A549 (cell line): ENCODE results near the gene TYRO3. TPM values are rescaled to one million over a fixed set of nuclear protein-coding genes. Genes with fewer than 3 reads are reported as not detected.

Experiments used
- ATAC-seq, 2 experiments: fragments of 200-7000 bp in 1 of 2; fragments of >200 bp in 1 of 2; cut with Nextera tagmentation in 1 of 2; cut with Tn5 transposase in 1 of 2; 3 replicates each; pipeline versions ENCODE4 v1.8.0 to v1.9.1; 2018 to 2020; ENCODE audit warnings: mild to moderate bottlenecking in 1 of 2, moderate library complexity in 1 of 2
- CTCF ChIA-PET: fragments of 300-600 bp; sonication (Branson Sonifier 250); formaldehyde crosslinking; extraction: SDS; loops from one replicate; lab custom pipeline; 2021; ENCODE audit warnings: antibody characterized with exemption, inconsistent platforms; lab: Yijun Ruan, JAX
- POLR2A ChIA-PET: fragments of 350-600 bp; formaldehyde crosslinking; extraction: SDS; loops from one replicate; lab custom pipeline; 2021; ENCODE audit warnings: antibody characterized with exemption, inconsistent platforms; lab: Yijun Ruan, JAX
- DNase-seq, 2 experiments: peaks; one replicate each; pipeline versions ENCODE4 v3.0.0 to v3.0.0-alpha.2; 2011 to 2016; ENCODE audit warnings: low read depth in 1 of 2, low spot score in 1 of 2
- FAIRE-seq: peaks from 2 replicates; lab custom pipeline; 2011; peaks lifted over from hg19 to GRCh38; lab: Jason Lieb, UNC
- H3K27ac ChIP-seq, 2 experiments: fragments of >200 bp; sonication (Bioruptor Twin); formaldehyde crosslinking; 3 replicates each; pipeline ENCODE4 v1.5.1; 2016 to 2017
- H3K4me1 ChIP-seq: fragments of >200 bp; sonication (Bioruptor Twin); formaldehyde crosslinking; 3 replicates; pipeline ENCODE4 v1.6.1; 2016
- H3K4me2 ChIP-seq: fragments of >200 bp; sonication (Bioruptor Twin); formaldehyde crosslinking; 3 replicates; pipeline ENCODE4 v1.6.1; 2016
- H3K4me3 ChIP-seq: fragments of >200 bp; sonication (Bioruptor Twin); formaldehyde crosslinking; 3 replicates; pipeline ENCODE4 v1.5.1; 2016
- H3K9me3 ChIP-seq: fragments of >200 bp; sonication (Bioruptor Twin); formaldehyde crosslinking; 3 replicates; pipeline ENCODE4 v1.6.1; 2016
- BHLHE40 ChIP-seq: IDR thresholded peaks from 2 replicates; pipeline ENCODE4 v1.6.1; 2012; ENCODE audit warnings: low read depth, low read length, inconsistent platforms
- CBX2 ChIP-seq: fragments of 200-600 bp; sonication (generic); IDR thresholded peaks from 2 replicates; pipeline ENCODE4 v1.6.1; 2016; ENCODE audit warnings: low read depth, mild to moderate bottlenecking, borderline replicate concordance
- CTCF ChIP-seq: fragments of >200 bp; sonication (Bioruptor Twin); formaldehyde crosslinking; IDR thresholded peaks from 3 replicates; pipeline ENCODE4 v1.5.1; 2016
- ELK1 ChIP-seq: fragments of 150-350 bp; IDR thresholded peaks from 2 replicates; pipeline ENCODE4 v1.6.1; 2014; ENCODE audit warnings: low read depth, mild to moderate bottlenecking, low read length
- EP300 ChIP-seq, 2 experiments: fragments of >200 bp; sonication (Bioruptor Twin); formaldehyde crosslinking; IDR thresholded peaks; 2 replicates in 1 of 2; 3 replicates in 1 of 2; pipeline ENCODE4 v1.6.1; 2016 to 2017
- GATA3 ChIP-seq: IDR thresholded peaks from 2 replicates; pipeline ENCODE4 v1.6.1; 2012; ENCODE audit warnings: borderline replicate concordance
- HMGXB4 ChIP-seq: fragments of 250-450 bp; sonication (Bioruptor Pico); IDR thresholded peaks from 2 replicates; pipeline ENCODE4 v1.5.0; 2021; ENCODE audit warnings: mild to moderate bottlenecking, moderate library complexity, borderline replicate concordance
- HOXB5 ChIP-seq: fragments of 250-450 bp; sonication (Bioruptor Pico); IDR thresholded peaks from 2 replicates; pipeline ENCODE4 v1.5.0; 2020; ENCODE audit warnings: mild to moderate bottlenecking, moderate library complexity
- MYC ChIP-seq: IDR thresholded peaks from 2 replicates; pipeline ENCODE4 v1.6.1; 2012; ENCODE audit warnings: mild to moderate bottlenecking, inconsistent platforms, low read length, improper control_type of control experiment, borderline replicate concordance
- NFE2L2 ChIP-seq: fragments of 150-350 bp; conservative IDR thresholded peaks from 2 replicates; pipeline ENCODE4 v1.6.1; 2014; ENCODE audit warnings: low read length
- PHF8 ChIP-seq: fragments of 200-600 bp; sonication (generic); IDR thresholded peaks from 2 replicates; pipeline ENCODE4 v1.6.1; 2016; ENCODE audit warnings: low read depth, mild to moderate bottlenecking, antibody characterized with exemption, moderate library complexity, borderline replicate concordance
- RCOR1 ChIP-seq: fragments of 150-350 bp; IDR thresholded peaks from 2 replicates; pipeline ENCODE4 v1.6.1; 2014; ENCODE audit warnings: antibody characterized with exemption, low read length, low read depth
- SMC3 ChIP-seq: fragments of >200 bp; sonication (Bioruptor Twin); formaldehyde crosslinking; IDR thresholded peaks from 3 replicates; pipeline ENCODE4 v1.6.1; 2018; ENCODE audit warnings: inconsistent platforms
- SREBF2 ChIP-seq: fragments of 450-650 bp; IDR thresholded peaks from 2 replicates; pipeline ENCODE4 v1.6.1; 2014; ENCODE audit warnings: mild to moderate bottlenecking, moderate library complexity
- TP53 ChIP-seq: fragments of 250-450 bp; sonication (Bioruptor Pico); IDR thresholded peaks from 2 replicates; pipeline ENCODE4 v1.5.0; 2021; ENCODE audit warnings: mild to moderate bottlenecking, moderate library complexity
- WGBS: methylation state at CpG from one replicate; pipeline ENCODE4 v1.1.6; 2017; ENCODE audit errors: missing lambda C conversion rate; 5-methylcytosine and 5-hydroxymethylcytosine counted together
- polyA minus RNA-seq: library from RNA; depleted of rRNA, polyadenylated mRNA; stranded (reverse); fragments of >200 nt; gene quantifications from 2 replicates; pipeline ENCODE4 v1.2.3, GENCODE V29; 2011; rRNA and poly(A)+ RNA removed
- polyA plus RNA-seq, 4 experiments: library from polyadenylated mRNA; depleted of rRNA in 3 of 4; stranded (reverse); fragments of >200 nt; fragmentation: RNase III in 1 of 4; extraction: RNeasy Plus Mini Kit Qiagen cat#74134 plus additional on column Dnase treatment in 1 of 4; gene quantifications; 2 replicates in 3 of 4; 3 replicates in 1 of 4; pipeline ENCODE4 v1.2.3, GENCODE V29; 2011 to 2017

The TYRO3 gene
- 8.1 and 11.8 TPM in 2 replicates for polyA plus RNA-seq (2011; rRNA removed)
- polyA plus RNA-seq (2012; cell fraction: cytosol; rRNA removed), result 8.8 and 12.4 TPM in 2 replicates
- 13.0 and 16.9 TPM in 2 replicates for polyA plus RNA-seq (2012; cell fraction: nucleus; rRNA removed)
- 7.2 to 7.9 TPM (median 7.6 TPM) in 3 replicates for polyA plus RNA-seq (2017; fragmentation: RNase III; extraction: RNeasy Plus Mini Kit Qiagen cat#74134 plus additional on column Dnase treatment)
- 26.5 and 27.9 TPM in 2 replicates for polyA minus RNA-seq

DNA sequence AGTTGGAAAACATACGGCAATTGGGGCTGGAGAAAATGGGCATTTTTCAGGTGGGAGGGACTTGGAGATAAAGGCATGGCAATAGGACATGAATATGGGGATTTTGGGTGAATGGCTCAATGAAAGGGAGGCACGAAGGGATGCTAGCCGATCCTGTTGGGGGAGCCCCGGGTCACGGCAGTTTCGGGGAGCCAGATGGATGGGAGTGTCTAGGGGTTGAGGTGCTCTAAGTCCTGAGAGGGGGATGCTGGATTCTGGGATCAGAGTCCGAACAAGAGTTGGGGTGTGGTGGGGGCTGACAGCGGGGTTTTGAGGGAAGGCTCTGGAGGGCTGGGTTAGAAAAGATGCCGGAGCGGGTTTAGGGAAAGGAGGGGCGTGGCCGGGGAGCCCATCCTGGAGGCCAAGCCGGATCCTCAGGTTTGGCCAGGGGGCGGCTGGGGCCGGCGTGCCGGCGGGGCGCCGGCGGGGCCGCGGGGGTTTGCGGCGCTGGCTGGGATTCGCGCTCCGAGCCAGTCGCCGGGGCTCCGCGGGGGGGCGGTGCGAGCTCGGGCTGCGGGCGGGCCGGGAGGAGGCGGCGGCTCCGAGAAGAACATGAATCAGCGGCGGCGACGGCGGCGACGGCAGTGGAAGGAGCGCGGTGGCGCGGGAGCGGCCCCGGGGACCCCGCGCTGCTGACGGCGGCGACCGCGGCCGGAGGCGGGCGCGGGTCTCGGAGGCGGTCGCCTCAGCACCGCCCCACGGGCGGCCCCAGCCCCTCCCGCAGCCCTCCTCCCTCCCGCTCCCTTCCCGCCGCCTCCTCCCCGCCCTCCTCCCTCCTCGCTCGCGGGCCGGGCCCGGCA is at the start of gene TYRO3:
Gene TYRO3, plus strand, starts transcription at position 813 of the 839 bp plus-strand sequence. CDS start 46 bp downstream, outside the sequence.
- Histone ChIP-seq H3K4me1 (peaks cover 10% of the 10 kb centered on the region; the same call in 2 of the 3 replicates), H3K4me3 (peak within 1 kb of the TSS; percentile 82), H3K9me3 (no peaks in the 10 kb centered on the region), H3K27ac (peak within 1 kb of the TSS; percentile 81 to 98), H3K4me2 (peak within 1 kb of the TSS; percentile 92)
- TF ChIP-seq MYC (0 out of 2 replicates have a peak, but pooled peaks have one; percentile 26), HOXB5 (CRISPR knock-in tag) (no peak), PHF8 (no peak)
- FAIRE-seq (no peak), ATAC-seq (peak; percentile 32 to 73), DNase-seq (peak in 1 of 2 experiments; percentile 61)
- ChIA-PET POLR2A (interaction anchor here (1.6 kb wide), 1 partner anchor 14 kb away, joined by 15 read pairs; the partner anchor contains the start of gene RPAP1), CTCF (interaction anchor here (0.5 to 3.1 kb wide), 12 partner anchors 11 to 346 kb away, joined by 3 to 17 read pairs (median 4); partner anchors contain the start of gene MGA)
- WGBS, result 3% methylated on average over 12 of the region's 81 CpGs

DNA sequence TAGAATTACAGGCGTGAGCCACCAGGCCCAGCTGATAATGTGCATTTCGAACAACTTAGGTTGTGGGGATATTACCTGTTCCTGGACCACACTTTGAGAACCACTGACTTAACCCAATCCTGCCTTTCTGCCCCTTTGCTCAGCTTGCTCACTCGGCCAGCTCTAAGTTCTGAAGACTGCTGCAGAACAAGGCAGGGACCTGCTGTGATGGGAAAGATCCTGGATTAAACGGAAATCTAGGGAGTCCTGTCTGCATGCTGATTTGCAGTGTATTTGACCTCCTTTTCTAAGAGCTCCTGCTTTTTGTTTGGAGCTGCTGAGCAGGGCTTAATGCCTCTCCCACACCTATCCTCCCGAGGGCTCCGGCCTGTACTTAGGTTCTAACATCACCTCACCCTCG is 48.3 kb upstream of the TYRO3 start:
- POLR2A ChIA-PET, result no interaction called here
- Histone ChIP-seq H3K4me3 (no peak overlapping the region), H3K4me1 (no peaks in the 10 kb centered on the region), H3K27ac (no peak overlapping the region), H3K4me2 (no peak overlapping the region), H3K9me3 (no peaks in the 10 kb centered on the region)
- TF ChIP-seq BHLHE40 (no peak), CTCF (no peak), GATA3 (no peak), RCOR1 (no peak), CBX2 (no peak), SMC3 (no peak), NFE2L2 (no peak), ELK1 (no peak), HMGXB4 (CRISPR knock-in tag) (no peak), EP300 (IDR thresholded peaks at IDR 0.05) (no peak)
- DNase-seq (no peak), FAIRE-seq (no peak), ATAC-seq (no peak)
- WGBS, result 83% methylated on average over 7 of the region's 7 CpGs
- CTCF ChIA-PET, result interaction anchor here (0.6 kb wide), 1 partner anchor 100 kb away, joined by 3 read pairs; no protein-coding TSS in a partner anchor

DNA sequence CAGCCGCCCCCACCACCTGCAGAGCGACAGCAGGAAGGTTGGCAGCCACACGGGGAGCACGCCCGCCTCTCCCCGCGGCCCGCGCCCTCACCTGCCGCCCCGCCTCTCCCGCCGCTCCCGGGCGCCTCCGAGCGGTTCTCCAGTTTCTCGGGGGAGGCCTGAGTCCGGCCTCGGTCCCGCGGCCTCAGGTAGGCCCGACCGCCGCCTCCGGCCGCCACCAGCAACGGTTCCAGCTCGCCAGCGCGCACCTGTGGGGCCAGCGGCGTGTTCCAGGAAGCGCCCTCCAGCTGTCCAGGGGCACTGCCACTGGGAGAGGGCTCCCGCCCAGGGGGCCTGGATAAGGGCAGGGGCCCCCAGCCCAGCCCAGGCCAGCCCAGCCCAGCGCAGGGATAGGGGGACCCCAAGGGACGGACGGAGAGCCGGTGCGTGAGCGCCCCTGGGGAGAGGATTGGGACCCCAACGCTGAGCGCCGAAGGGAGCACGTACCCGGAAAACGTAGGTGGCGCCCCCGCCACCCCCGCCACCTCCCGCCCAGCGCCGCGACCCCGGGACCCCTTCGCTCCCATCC is 47.6 kb upstream of the TYRO3 start:
- no peak for DNase-seq
- 93% methylated on average over 18 of the region's 56 CpGs for WGBS
- Histone ChIP-seq H3K27ac (no peak overlapping the region), H3K9me3 (no peaks in the 10 kb centered on the region), H3K4me2 (no peak overlapping the region), H3K4me3 (no peak overlapping the region), H3K4me1 (no peaks in the 10 kb centered on the region)
- no peak for TF ChIP-seq SREBF2
- TF ChIP-seq TP53 (CRISPR knock-in tag), result no peak
- no peak for TF ChIP-seq HMGXB4 (CRISPR knock-in tag)
- CTCF ChIA-PET, result no interaction called here
- POLR2A ChIA-PET, result no interaction called here
- ATAC-seq, result no peak
- FAIRE-seq, result no peak
